Sigmoid colon (tissue), 4 donors: ENCODE measurements around the gene SLC17A2.

Source experiments
- CTCF ChIP-seq, 4 experiments: fragments of 450-650 bp in 3 of 4; fragments of 200-600 bp in 1 of 4; IDR thresholded peaks; one replicate each; pipeline ENCODE4 v1.5.1; 2016 to 2019; ENCODE audit warnings: antibody characterized with exemption in 4 of 4, mild to moderate bottlenecking in 3 of 4, moderate library complexity in 2 of 4
- POLR2AphosphoS5 ChIP-seq, 4 donors: sonication (generic); formaldehyde crosslinking; IDR thresholded peaks; one replicate each; pipeline ENCODE4 v1.6.1; 2017; ENCODE audit warnings: antibody characterized with exemption in 4 of 4

- TF ChIP-seq CTCF (IDR thresholded peaks at IDR 0.05) = no peak
- no peak for TF ChIP-seq POLR2AphosphoS5 (IDR thresholded peaks at IDR 0.05)
These were observed 47.0 kb downstream of the SLC17A2 start for GRCh38 chr6:25883536-25883935.
